Upper lobe of left lung (tissue), 4 donors: Measurements from ENCODE around the gene XXYLT1.

Experiments
- POLR2A ChIP-seq, 4 donors: fragments of 450-650 bp; IDR thresholded peaks; one replicate each; pipeline ENCODE4 v1.5.1; 2016 to 2017; ENCODE audit warnings: antibody characterized with exemption in 4 of 4, mild to moderate bottlenecking in 2 of 4
- POLR2AphosphoS5 ChIP-seq, 2 donors: sonication (generic); formaldehyde crosslinking; IDR thresholded peaks; one replicate each; pipeline ENCODE4 v1.5.1; 2017; ENCODE audit warnings: antibody characterized with exemption in 2 of 2
- TF ChIP-seq, protein P1 (sequence below), 6 experiments: fragments of 450-650 bp in 4 of 6; fragments of 200-600 bp in 2 of 6; sonication (generic) in 2 of 6; IDR thresholded peaks; one replicate each; pipeline ENCODE4 v1.5.1; 2016 to 2019; ENCODE audit warnings: antibody characterized with exemption in 6 of 6

DNA sequence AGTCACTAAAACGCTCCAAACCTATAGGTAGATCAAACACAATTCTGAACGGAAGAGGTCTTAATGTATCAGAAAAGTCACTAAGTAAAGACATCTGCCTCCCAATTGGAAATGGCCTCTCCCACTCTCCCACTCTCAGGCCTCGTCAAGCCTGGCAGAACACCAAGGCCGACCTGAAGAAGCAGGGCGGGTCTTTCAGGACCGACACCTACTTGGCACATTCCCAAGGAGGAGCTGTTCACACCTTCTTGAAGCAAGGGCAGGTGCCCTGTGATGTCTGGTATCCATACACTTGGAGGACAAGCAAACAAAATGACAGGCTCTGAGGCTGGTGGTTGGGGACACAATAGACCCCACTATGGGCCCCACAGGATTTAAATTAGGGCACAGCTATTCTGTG lies 30.0 kb downstream of the XXYLT1 start:
- TF ChIP-seq, protein P1, sequence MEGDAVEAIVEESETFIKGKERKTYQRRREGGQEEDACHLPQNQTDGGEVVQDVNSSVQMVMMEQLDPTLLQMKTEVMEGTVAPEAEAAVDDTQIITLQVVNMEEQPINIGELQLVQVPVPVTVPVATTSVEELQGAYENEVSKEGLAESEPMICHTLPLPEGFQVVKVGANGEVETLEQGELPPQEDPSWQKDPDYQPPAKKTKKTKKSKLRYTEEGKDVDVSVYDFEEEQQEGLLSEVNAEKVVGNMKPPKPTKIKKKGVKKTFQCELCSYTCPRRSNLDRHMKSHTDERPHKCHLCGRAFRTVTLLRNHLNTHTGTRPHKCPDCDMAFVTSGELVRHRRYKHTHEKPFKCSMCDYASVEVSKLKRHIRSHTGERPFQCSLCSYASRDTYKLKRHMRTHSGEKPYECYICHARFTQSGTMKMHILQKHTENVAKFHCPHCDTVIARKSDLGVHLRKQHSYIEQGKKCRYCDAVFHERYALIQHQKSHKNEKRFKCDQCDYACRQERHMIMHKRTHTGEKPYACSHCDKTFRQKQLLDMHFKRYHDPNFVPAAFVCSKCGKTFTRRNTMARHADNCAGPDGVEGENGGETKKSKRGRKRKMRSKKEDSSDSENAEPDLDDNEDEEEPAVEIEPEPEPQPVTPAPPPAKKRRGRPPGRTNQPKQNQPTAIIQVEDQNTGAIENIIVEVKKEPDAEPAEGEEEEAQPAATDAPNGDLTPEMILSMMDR (IDR thresholded peaks at IDR 0.05) = no peak
- TF ChIP-seq POLR2A (IDR thresholded peaks at IDR 0.05) (no peak), POLR2AphosphoS5 (IDR thresholded peaks at IDR 0.05) (no peak)
